H9 (cell line): ENCODE results near the gene ASIC1. TPM values are rescaled to one million over a fixed set of nuclear protein-coding genes. Genes with fewer than 3 reads are reported as not detected.
A peak's percentile ranks its signal among the peaks of the same experiment; 100 is the strongest.

Experiments used
- DNase-seq: peaks from one replicate; pipeline ENCODE4 v3.0.0-alpha.2; 2017
- H2AFZ ChIP-seq: one replicate; pipeline ENCODE4 v1.6.1; 2013; ENCODE audit warnings: mild to moderate bottlenecking, low read length, control low read depth, moderate library complexity
- H2AK5ac ChIP-seq: 2 replicates; pipeline ENCODE4 v1.6.1; 2013; ENCODE audit warnings: low read length, control low read depth, mixed read lengths; ENCODE audit not compliant: insufficient read length
- H2BK120ac ChIP-seq: one replicate; pipeline ENCODE4 v1.6.1; 2013; ENCODE audit warnings: low read depth, mild to moderate bottlenecking, low read length, control low read depth, inconsistent platforms; ENCODE audit not compliant: poor library complexity, severe bottlenecking
- H2BK12ac ChIP-seq: 2 replicates; pipeline ENCODE4 v1.6.1; 2013; ENCODE audit warnings: low read length, control low read depth, mixed read lengths, low read depth; ENCODE audit not compliant: insufficient read length
- H2BK15ac ChIP-seq: 2 replicates; pipeline ENCODE4 v1.6.1; 2013; ENCODE audit warnings: low read depth, low read length, control low read depth
- H2BK20ac ChIP-seq: one replicate; pipeline ENCODE4 v1.6.1; 2013; ENCODE audit warnings: low read depth, mild to moderate bottlenecking, low read length, control low read depth, inconsistent platforms; ENCODE audit not compliant: poor library complexity, severe bottlenecking
- H2BK5ac ChIP-seq: 2 replicates; pipeline ENCODE4 v1.6.1; 2013; ENCODE audit warnings: low read length, control low read depth, mixed read lengths; ENCODE audit not compliant: insufficient read length
- H3K14ac ChIP-seq: 2 replicates; pipeline ENCODE4 v1.6.1; 2013; ENCODE audit warnings: low read length, control low read depth; ENCODE audit not compliant: insufficient read depth
- H3K18ac ChIP-seq: 2 replicates; pipeline ENCODE4 v1.6.1; 2013; ENCODE audit warnings: low read depth, mild to moderate bottlenecking, mixed read lengths, low read length, control low read depth; ENCODE audit not compliant: insufficient read length
- H3K23ac ChIP-seq: 2 replicates; pipeline ENCODE4 v1.6.1; 2013; ENCODE audit warnings: low read length, control low read depth, mixed read lengths, low read depth; ENCODE audit not compliant: insufficient read length
- H3K23me2 ChIP-seq: 2 replicates; pipeline ENCODE4 v1.6.1; 2013; ENCODE audit warnings: low read depth, mild to moderate bottlenecking, mixed read lengths, low read length, control low read depth; ENCODE audit not compliant: insufficient read length, poor library complexity, severe bottlenecking
- H3K27ac ChIP-seq: 2 replicates; pipeline ENCODE4 v1.5.1; 2013; ENCODE audit warnings: low read length, control low read depth, mixed read lengths, low read depth; ENCODE audit not compliant: insufficient read length
- H3K27me3 ChIP-seq: 2 replicates; pipeline ENCODE4 v1.6.1; 2013; ENCODE audit warnings: low read length, control low read depth, inconsistent platforms; ENCODE audit not compliant: insufficient read depth
- H3K4ac ChIP-seq: 2 replicates; pipeline ENCODE4 v1.6.1; 2013; ENCODE audit warnings: low read depth, mild to moderate bottlenecking, control low read depth, inconsistent platforms, low read length, moderate library complexity
- H3K4me1 ChIP-seq: 2 replicates; pipeline ENCODE4 v1.6.1; 2013; ENCODE audit warnings: low read length, control low read depth, inconsistent platforms; ENCODE audit not compliant: insufficient read depth
- H3K4me2 ChIP-seq: 2 replicates; pipeline ENCODE4 v1.6.1; 2013; ENCODE audit warnings: low read length, control low read depth, mixed read lengths; ENCODE audit not compliant: insufficient read length, insufficient read depth
- H3K56ac ChIP-seq: 2 replicates; pipeline ENCODE4 v1.6.1; 2013; ENCODE audit warnings: low read depth, mild to moderate bottlenecking, mixed read lengths, low read length, control low read depth; ENCODE audit not compliant: insufficient read length
- H3K79me1 ChIP-seq: 2 replicates; pipeline ENCODE4 v1.6.1; 2013; ENCODE audit warnings: low read depth, mild to moderate bottlenecking, moderate library complexity, low read length, control low read depth, inconsistent platforms; ENCODE audit not compliant: insufficient read depth, poor library complexity, severe bottlenecking
- H3K79me2 ChIP-seq: 2 replicates; pipeline ENCODE4 v1.6.1; 2013; ENCODE audit warnings: low read length, control low read depth, inconsistent platforms; ENCODE audit not compliant: insufficient read depth
- H3K9ac ChIP-seq: 2 replicates; pipeline ENCODE4 v1.6.1; 2013; ENCODE audit warnings: low read length, control low read depth, mixed read lengths; ENCODE audit not compliant: insufficient read length; ENCODE audit errors: extremely low read depth
- H3K9me3 ChIP-seq: one replicate; pipeline ENCODE4 v1.6.1; 2013; ENCODE audit warnings: low read depth, low read length, inconsistent platforms; ENCODE audit not compliant: control insufficient read depth
- H3T11ph ChIP-seq: one replicate; pipeline ENCODE4 v1.6.1; 2013; ENCODE audit warnings: mild to moderate bottlenecking, low read length, control low read depth, inconsistent platforms
- H4K20me1 ChIP-seq: one replicate; pipeline ENCODE4 v1.6.1; 2013; ENCODE audit not compliant: control insufficient read depth, insufficient read length, insufficient read depth
- H4K5ac ChIP-seq: 2 replicates; pipeline ENCODE4 v1.6.1; 2013; ENCODE audit warnings: low read depth, mild to moderate bottlenecking, mixed read lengths, low read length, control low read depth; ENCODE audit not compliant: insufficient read length
- H4K8ac ChIP-seq: replicated peaks from 2 replicates; pipeline ENCODE4 v1.6.1; 2013; ENCODE audit warnings: low read length, control low read depth, mixed read lengths, low read depth; ENCODE audit not compliant: insufficient read length
- H4K91ac ChIP-seq: 2 replicates; pipeline ENCODE4 v1.6.1; 2013; ENCODE audit warnings: low read depth, mild to moderate bottlenecking, moderate library complexity, mixed read lengths, low read length, control low read depth; ENCODE audit not compliant: insufficient read length
- H3K27ac Mint-ChIP-seq, 3 experiments: 2 replicates in 2 of 3; 3 replicates in 1 of 3; pipeline ENCODE4 v1.8.0; 2020 to 2021; ENCODE audit warnings: mixed read lengths in 3 of 3, mild to moderate bottlenecking in 1 of 3, moderate library complexity in 1 of 3
- H3K27me3 Mint-ChIP-seq: 2 replicates; pipeline ENCODE4 v1.8.0; 2021; ENCODE audit warnings: low read depth, mild to moderate bottlenecking, moderate library complexity, mixed read lengths
- H3K36me3 Mint-ChIP-seq, 3 experiments: 2 replicates in 2 of 3; 3 replicates in 1 of 3; pipeline ENCODE4 v1.8.0; 2020 to 2021; ENCODE audit warnings: low read depth in 3 of 3, mixed read lengths in 3 of 3; ENCODE audit not compliant: insufficient read depth in 1 of 3
- H3K4me1 Mint-ChIP-seq, 2 experiments: 2 replicates each; pipeline ENCODE4 v1.8.0; 2020; ENCODE audit warnings: mixed read lengths in 2 of 2
- H3K4me3 Mint-ChIP-seq, 2 experiments: 2 replicates in 1 of 2; 3 replicates in 1 of 2; pipeline ENCODE4 v1.8.0; 2020 to 2021; ENCODE audit warnings: mild to moderate bottlenecking in 2 of 2, mixed read lengths in 2 of 2, moderate library complexity in 1 of 2
- H3K9me3 Mint-ChIP-seq, 2 experiments: 2 replicates in 1 of 2; 3 replicates in 1 of 2; pipeline ENCODE4 v1.8.0; 2020; ENCODE audit warnings: mild to moderate bottlenecking in 2 of 2, mixed read lengths in 2 of 2, moderate library complexity in 1 of 2
- CTCF ChIP-seq: fragments of 200-600 bp; sonication (generic); conservative IDR thresholded peaks from 3 replicates; pipeline ENCODE4 v1.8.0; 2021; ENCODE audit warnings: antibody characterized with exemption, mild to moderate bottlenecking
- WGBS: extraction: QIAGEN DNeasy Blood & Tissue Kit; methylation state at CpG from one replicate; pipeline ENCODE4 v1.1.7; 2013; ENCODE audit warnings: missing lambda C conversion rate, low lambda C conversion rate, mixed read lengths; ENCODE audit not compliant: insufficient read length; ENCODE audit errors: extremely low coverage; 5-methylcytosine and 5-hydroxymethylcytosine counted together
- total RNA-seq: library from RNA; stranded (reverse); gene quantifications from 2 replicates; pipeline ENCODE4 v1.2.1, GENCODE V29; 2021

ASIC1 gene
- total RNA-seq, 1 experiment from 2014 or later, result 3.9 TPM

- Histone ChIP-seq H3K4me2 (no peak overlapping the region), H2BK120ac (no peak overlapping the region), H4K20me1 (no peaks in the 10 kb centered on the region), H4K5ac (no peak overlapping the region), H3K18ac (no peak overlapping the region), H2BK20ac (no peak overlapping the region), H2AFZ (no peak overlapping the region), H3K23me2 (no peaks in the 10 kb centered on the region), H2BK12ac (no peak overlapping the region), H4K91ac (no peak overlapping the region), H3K27me3 (no peaks in the 10 kb centered on the region), H3K79me2 (no peaks in the 10 kb centered on the region), H2BK15ac (no peak overlapping the region), H2AK5ac (no peak overlapping the region), H3K9me3 (no peaks in the 10 kb centered on the region), H3T11ph (no peak overlapping the region), H3K23ac (no peak overlapping the region), H3K27ac (no peak overlapping the region), H4K8ac (no peak overlapping the region), H2BK5ac (no peak overlapping the region), H3K56ac (no peak overlapping the region), H3K4me1 (no peaks in the 10 kb centered on the region), H3K4ac (no peak overlapping the region), H3K9ac (no peak overlapping the region), H3K14ac (no peak overlapping the region), H3K79me1 (no peaks in the 10 kb centered on the region)
- Mint-ChIP-seq H3K27ac (peak overlapping the region in 1 of 3 experiments; percentile 21; a peak in 3 of 7 replicates), H3K9me3 (no peaks in the 10 kb centered on the region), H3K4me1 (no peaks in the 10 kb centered on the region), H3K27me3 (no peaks in the 10 kb centered on the region), H3K4me3 (no peak overlapping the region), H3K36me3 (peaks cover 24 to 73% (median 47%) of the 10 kb centered on the region in 3 experiments; a peak in 6 of 7 replicates)
- no CpG with 5 or more reads among the region's 2 CpGs for WGBS
- DNase-seq, result no peak
- TF ChIP-seq CTCF, result peak; percentile 76
Measured at GRCh38 chr12:50132505-50133135, 75.2 kb downstream of the ASIC1 start.

Other genes with a start within 250 kb of the ASIC1 start
- gene NCKAP5L, start 229.2 kb upstream of the ASIC1 start, total RNA-seq, result 27.7 and 28.9 TPM in 2 replicates
- gene BCDIN3D, start 214.5 kb upstream of the ASIC1 start, total RNA-seq, result 3.3 and 3.5 TPM in 2 replicates
- 0.22 and 0.42 TPM in 2 replicates for gene FAIM2, start 153.7 kb upstream of the ASIC1 start, total RNA-seq
- not detected in 2 replicates for gene AQP2, start 106.9 kb upstream of the ASIC1 start, total RNA-seq
- 2.5 and 2.8 TPM in 2 replicates for gene AQP5, start 95.7 kb upstream of the ASIC1 start, total RNA-seq
- 0.09 and 0.11 TPM in 2 replicates for gene AQP6, start 84.6 kb upstream of the ASIC1 start, total RNA-seq
- gene RACGAP1, start 32.1 kb upstream of the ASIC1 start, total RNA-seq, result 60.8 and 64.8 TPM in 2 replicates
- gene SMARCD1, start 27.7 kb downstream of the ASIC1 start, total RNA-seq, result 142 and 152 TPM in 2 replicates
- 0.70 and 1.2 TPM in 2 replicates for gene GPD1, start 46.4 kb downstream of the ASIC1 start, total RNA-seq
- 31.2 and 31.9 TPM in 2 replicates for gene COX14, start 54.6 kb downstream of the ASIC1 start, total RNA-seq
- 62.5 and 68.8 TPM in 2 replicates for gene CERS5, start 109.8 kb downstream of the ASIC1 start, total RNA-seq
- 40.8 and 42.1 TPM in 2 replicates for gene LIMA1, start 225.9 kb downstream of the ASIC1 start, total RNA-seq